ENCODE measurements around the gene RPP14. TPM values are rescaled to one million over a fixed set of nuclear protein-coding genes. Genes with fewer than 3 reads are reported as not detected.
"Not testable (repeated sequence)": the region's sequence is repeated elsewhere in the genome, so short reads cannot be mapped to it uniquely, and the experiment has no call there.

Gene RPP14
- total and polyA plus RNA-seq, 9 donors = 7.9 to 18.8 (median 15.0) TPM

DNA sequence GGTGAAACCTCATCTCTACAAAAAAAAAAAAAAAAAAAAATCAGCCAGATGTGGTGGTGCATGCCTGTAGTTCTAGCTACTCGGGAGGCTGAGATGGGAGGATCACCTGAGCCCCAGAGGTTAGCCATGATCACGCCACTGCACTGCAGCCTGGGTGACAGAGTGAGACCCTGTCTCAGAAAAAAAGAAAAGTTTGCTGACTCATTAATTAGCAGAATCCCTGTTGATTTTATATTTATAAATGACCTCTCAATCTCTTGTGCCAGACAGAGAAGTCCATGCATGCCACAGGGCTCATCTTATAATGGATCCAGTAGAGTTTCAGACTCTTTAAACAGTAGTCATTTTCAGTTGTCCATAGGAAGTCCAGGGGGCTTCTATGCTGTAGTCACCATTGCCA lies 35.6 kb upstream of the RPP14 start:
- intact Hi-C loops (cut with DNase I) = no loop called here
- no peak for TF ChIP-seq EP300 (IDR thresholded peaks at IDR 0.05)
- WGBS, 3 donors = 94 to 97% (median 95%) methylated on average over 2 of the region's 2 CpGs
- H3K36me3 ChIP-seq = no peaks in the 10 kb centered on the region
- H3K4me1 ChIP-seq (ENCODE audit: insufficient read depth) = no peaks in the 10 kb centered on the region
- no peaks in the 10 kb centered on the region for H3K27me3 ChIP-seq
- H3K27ac ChIP-seq = no peak overlapping the region
- H3K9me3 ChIP-seq = no peaks in the 10 kb centered on the region
- DNase-seq = no peak
- H3K4me3 ChIP-seq = no peak overlapping the region

DNA sequence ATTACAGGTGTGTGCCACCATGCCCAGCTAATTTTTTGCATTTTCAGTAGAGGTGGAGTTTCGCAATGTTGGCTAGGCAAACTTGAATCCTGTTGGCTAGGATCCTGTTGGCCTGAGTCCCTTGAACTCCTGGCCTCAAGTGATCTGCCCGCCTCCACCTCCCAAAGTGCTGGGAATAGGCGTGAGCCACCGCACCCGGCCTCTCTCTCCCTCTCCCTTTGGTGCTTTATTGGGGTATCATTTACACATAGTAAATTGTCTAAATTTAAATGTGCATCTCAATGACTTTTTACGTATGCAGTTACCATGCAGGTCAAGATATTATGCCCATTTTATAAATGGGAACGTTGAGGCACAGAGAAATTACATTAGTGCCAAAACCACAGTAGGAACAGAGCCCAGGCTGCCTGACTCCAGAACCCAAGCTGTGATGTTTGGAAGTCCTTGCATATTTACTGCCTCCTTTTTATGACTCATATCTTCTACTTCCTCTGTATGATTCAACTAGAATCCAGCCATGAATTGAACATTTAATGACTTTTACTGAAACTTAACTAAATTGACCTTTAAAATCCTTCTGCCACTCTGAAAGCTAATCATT lies 34.0 kb upstream of the RPP14 start:
- TF ChIP-seq, protein P1, sequence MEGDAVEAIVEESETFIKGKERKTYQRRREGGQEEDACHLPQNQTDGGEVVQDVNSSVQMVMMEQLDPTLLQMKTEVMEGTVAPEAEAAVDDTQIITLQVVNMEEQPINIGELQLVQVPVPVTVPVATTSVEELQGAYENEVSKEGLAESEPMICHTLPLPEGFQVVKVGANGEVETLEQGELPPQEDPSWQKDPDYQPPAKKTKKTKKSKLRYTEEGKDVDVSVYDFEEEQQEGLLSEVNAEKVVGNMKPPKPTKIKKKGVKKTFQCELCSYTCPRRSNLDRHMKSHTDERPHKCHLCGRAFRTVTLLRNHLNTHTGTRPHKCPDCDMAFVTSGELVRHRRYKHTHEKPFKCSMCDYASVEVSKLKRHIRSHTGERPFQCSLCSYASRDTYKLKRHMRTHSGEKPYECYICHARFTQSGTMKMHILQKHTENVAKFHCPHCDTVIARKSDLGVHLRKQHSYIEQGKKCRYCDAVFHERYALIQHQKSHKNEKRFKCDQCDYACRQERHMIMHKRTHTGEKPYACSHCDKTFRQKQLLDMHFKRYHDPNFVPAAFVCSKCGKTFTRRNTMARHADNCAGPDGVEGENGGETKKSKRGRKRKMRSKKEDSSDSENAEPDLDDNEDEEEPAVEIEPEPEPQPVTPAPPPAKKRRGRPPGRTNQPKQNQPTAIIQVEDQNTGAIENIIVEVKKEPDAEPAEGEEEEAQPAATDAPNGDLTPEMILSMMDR (IDR thresholded peaks at IDR 0.05) = no peak
- TF ChIP-seq EP300 (IDR thresholded peaks at IDR 0.05) (no peak), POLR2A (IDR thresholded peaks at IDR 0.05) (no peak)
- intact Hi-C loops (cut with DNase I) = no loop called here
- H3K4me3 ChIP-seq = no peak overlapping the region
- no peaks in the 10 kb centered on the region for H3K27me3 ChIP-seq
- H3K36me3 ChIP-seq = no peaks in the 10 kb centered on the region
- H3K27ac ChIP-seq = no peak overlapping the region
- 74 to 79% (median 76%) methylated on average over 7 of the region's 7 CpGs for WGBS, 3 donors
- H3K4me1 ChIP-seq (ENCODE audit: insufficient read depth) = no peaks in the 10 kb centered on the region
- no peaks in the 10 kb centered on the region for H3K9me3 ChIP-seq
- DNase-seq = no peak

DNA sequence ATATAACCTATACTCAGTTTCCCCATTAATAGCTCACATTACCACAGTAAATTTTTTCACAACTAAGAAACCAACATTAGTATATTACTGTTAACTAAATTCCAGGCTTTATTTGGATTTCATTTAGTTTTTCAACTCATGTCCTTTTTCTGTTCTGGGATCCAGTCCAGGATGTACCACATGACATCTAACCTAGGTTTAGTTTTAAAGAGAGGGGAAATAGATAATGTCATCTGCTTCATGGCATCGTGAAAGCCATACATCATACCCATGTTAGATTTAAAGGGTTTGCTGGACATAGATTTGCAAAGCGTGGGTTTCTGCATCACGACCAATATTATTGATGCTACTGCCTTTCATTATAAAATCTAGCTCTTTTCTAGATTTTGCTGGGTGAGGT lies 33.2 kb upstream of the RPP14 start:
- TF ChIP-seq, protein P1 (IDR thresholded peaks at IDR 0.05) = no peak
- no peak for TF ChIP-seq POLR2A (IDR thresholded peaks at IDR 0.05)
- TF ChIP-seq EP300 (IDR thresholded peaks at IDR 0.05) = no peak
- H3K4me1 ChIP-seq (ENCODE audit: insufficient read depth) = no peaks in the 10 kb centered on the region
- H3K36me3 ChIP-seq = no peaks in the 10 kb centered on the region
- no peak overlapping the region for H3K27ac ChIP-seq
- no peaks in the 10 kb centered on the region for H3K9me3 ChIP-seq
- H3K4me3 ChIP-seq = no peak overlapping the region
- intact Hi-C loops (cut with DNase I) = no loop called here
- 65 to 73% (median 69%) methylated on average over 3 of the region's 3 CpGs for WGBS, 3 donors
- no peaks in the 10 kb centered on the region for H3K27me3 ChIP-seq
- DNase-seq = no peak

DNA sequence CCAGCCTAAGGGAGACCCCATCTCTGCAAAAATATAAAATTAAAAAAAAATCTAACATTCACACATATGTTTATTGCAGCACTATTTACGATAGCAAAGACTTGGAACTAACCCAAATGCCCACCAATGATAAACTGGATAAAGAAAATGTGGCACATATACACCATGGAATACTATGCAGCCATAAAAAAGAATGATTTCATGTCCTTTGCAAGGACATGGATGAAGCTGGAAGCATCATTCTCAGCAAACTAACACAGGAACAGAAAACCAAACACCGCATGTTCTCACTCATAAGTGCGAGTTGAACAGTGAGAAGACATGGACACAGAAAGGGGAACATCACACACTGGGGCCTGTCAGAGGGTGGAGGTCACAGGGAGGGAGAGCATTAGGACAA lies 32.7 kb upstream of the RPP14 start:
- H3K4me1 ChIP-seq (ENCODE audit: insufficient read depth); H3K9me3 ChIP-seq; H3K4me3 ChIP-seq; H3K36me3 ChIP-seq; DNase-seq; H3K27ac ChIP-seq; H3K27me3 ChIP-seq; intact Hi-C loops (cut with DNase I): not testable (repeated sequence)
- WGBS, 3 donors = 93 to 99% (median 95%) methylated on average over 3 of the region's 3 CpGs

DNA sequence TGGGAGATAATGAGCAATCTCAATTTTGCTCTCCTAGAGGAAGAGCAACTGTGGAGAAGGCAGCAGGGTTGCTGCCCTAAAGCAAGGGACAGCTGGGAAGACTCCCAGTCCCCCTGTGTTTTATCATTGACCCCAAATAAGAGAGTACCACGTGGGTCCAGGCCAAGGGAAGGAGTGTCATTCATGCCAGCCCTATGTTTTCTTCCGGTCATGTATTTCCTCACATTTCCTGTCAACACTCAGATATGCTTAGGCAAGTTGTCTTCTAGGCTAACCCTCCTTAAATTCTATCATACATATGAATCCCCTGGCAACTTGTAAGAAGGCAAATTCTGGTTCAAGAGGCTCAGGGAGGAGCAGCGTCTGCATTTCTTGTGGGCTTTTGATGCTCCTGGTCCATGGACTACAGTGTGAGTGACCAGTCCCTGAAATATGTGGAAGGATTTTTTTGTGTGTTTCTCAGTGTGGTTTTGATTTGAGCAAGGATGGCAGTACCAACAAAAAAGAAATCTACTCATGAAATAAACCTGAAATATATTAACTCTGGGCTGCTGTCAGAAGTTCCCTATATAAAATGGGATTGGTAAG lies 31.9 kb upstream of the RPP14 start:
- no peaks in the 10 kb centered on the region for H3K36me3 ChIP-seq
- intact Hi-C loops (cut with DNase I) = no loop called here
- 61 to 73% (median 67%) methylated on average over 3 of the region's 3 CpGs for whole genome bisulfite sequencing, 3 donors

More for the DNA sequence above, 31.9 kb upstream of the RPP14 start:
- no peak for TF ChIP-seq EP300 (IDR thresholded peaks at IDR 0.05)
- no peak for TF ChIP-seq POLR2A (IDR thresholded peaks at IDR 0.05)
- TF ChIP-seq, protein P1 (IDR thresholded peaks at IDR 0.05) = no peak
- no peaks in the 10 kb centered on the region for H3K4me1 ChIP-seq (ENCODE audit: insufficient read depth)
- no peak overlapping the region for H3K27ac ChIP-seq
- H3K9me3 ChIP-seq = no peaks in the 10 kb centered on the region
- DNase-seq = no peak
- no peak overlapping the region for H3K4me3 ChIP-seq
- no peaks in the 10 kb centered on the region for H3K27me3 ChIP-seq

All from ovary (tissue), 9 donors.